Esophagus squamous epithelium (tissue), 4 donors: Measurements from ENCODE around the gene COL15A1.

Experiments
- POLR2A ChIP-seq, 4 donors: fragments of 450-650 bp; IDR thresholded peaks; one replicate each; pipeline ENCODE4 v1.6.1; 2017; ENCODE audit warnings: antibody characterized with exemption in 4 of 4, mild to moderate bottlenecking in 4 of 4, moderate library complexity in 3 of 4
- TF ChIP-seq, protein P1 (sequence below), 6 experiments: fragments of 450-650 bp in 4 of 6; fragments of 200-600 bp in 2 of 6; sonication (generic) in 2 of 6; IDR thresholded peaks; one replicate each; pipeline ENCODE4 v1.5.1; 2016 to 2019; ENCODE audit warnings: antibody characterized with exemption in 6 of 6, mild to moderate bottlenecking in 4 of 6, moderate library complexity in 4 of 6

DNA sequence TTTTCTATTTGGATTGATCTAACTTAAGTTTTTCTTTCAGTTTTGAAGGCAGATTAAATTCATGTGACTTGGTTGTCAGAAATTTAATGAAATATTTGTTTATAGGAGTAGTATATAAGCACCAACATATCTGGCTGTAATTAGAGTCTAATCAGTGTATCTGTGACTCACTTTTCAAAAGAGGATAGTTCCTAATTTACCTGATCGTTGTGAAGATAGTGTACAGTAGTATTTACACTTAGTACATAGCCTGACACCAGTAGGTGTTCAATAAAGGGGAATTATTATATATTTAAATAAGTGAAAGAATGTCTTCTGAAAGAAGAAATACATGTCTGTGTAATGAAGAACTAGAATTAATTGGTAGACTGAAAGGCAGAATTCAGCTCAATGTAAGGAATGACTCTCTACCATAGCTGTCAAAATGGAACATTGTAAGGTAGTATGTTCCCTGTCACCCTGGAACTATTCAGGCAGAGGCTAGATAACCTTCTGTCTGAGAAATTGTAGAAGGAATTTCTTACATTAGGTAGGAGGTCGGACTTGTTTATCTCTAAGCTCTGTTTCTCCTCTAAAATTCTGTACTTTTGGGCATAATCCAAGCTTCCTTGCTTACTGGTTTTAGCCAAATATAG, 169.8 kb downstream of the COL15A1 start:
- TF ChIP-seq, protein P1, sequence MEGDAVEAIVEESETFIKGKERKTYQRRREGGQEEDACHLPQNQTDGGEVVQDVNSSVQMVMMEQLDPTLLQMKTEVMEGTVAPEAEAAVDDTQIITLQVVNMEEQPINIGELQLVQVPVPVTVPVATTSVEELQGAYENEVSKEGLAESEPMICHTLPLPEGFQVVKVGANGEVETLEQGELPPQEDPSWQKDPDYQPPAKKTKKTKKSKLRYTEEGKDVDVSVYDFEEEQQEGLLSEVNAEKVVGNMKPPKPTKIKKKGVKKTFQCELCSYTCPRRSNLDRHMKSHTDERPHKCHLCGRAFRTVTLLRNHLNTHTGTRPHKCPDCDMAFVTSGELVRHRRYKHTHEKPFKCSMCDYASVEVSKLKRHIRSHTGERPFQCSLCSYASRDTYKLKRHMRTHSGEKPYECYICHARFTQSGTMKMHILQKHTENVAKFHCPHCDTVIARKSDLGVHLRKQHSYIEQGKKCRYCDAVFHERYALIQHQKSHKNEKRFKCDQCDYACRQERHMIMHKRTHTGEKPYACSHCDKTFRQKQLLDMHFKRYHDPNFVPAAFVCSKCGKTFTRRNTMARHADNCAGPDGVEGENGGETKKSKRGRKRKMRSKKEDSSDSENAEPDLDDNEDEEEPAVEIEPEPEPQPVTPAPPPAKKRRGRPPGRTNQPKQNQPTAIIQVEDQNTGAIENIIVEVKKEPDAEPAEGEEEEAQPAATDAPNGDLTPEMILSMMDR (IDR thresholded peaks at IDR 0.05) = no peak
- no peak for TF ChIP-seq POLR2A (IDR thresholded peaks at IDR 0.05)
